Brain microvascular endothelial cell (primary cell): Measurements from ENCODE around the gene EFCAB14.

Source experiments
- DNase-seq: peaks from one replicate; pipeline ENCODE4 v3.0.0-alpha.2; 2020
- H3K27ac ChIP-seq: fragments of 250-450 bp; sonication (Bioruptor Pico); 2 replicates; pipeline ENCODE4 v1.5.1; 2020; ENCODE audit warnings: mild to moderate bottlenecking, moderate library complexity
- H3K27me3 ChIP-seq: fragments of 250-450 bp; sonication (Bioruptor Pico); replicated peaks from 2 replicates; pipeline ENCODE4 v1.5.1; 2020; ENCODE audit warnings: mild to moderate bottlenecking
- H3K36me3 ChIP-seq: fragments of 250-450 bp; sonication (Bioruptor Pico); replicated peaks from 2 replicates; pipeline ENCODE4 v1.5.1; 2020; ENCODE audit warnings: mild to moderate bottlenecking
- H3K4me3 ChIP-seq: 2 replicates; pipeline ENCODE4 v1.5.1; 2011; ENCODE audit warnings: low read depth, mild to moderate bottlenecking, control low read depth, low read length, moderate library complexity
- in situ Hi-C: cut with HindIII; loops from 2 replicates; pipeline ENCODE4 v1.10.0; 2017; ENCODE audit warnings: low sequenced_read_pairs, low pct_ligation_motif_present
- TF ChIP-seq, protein P1 (sequence below): IDR thresholded peaks from 2 replicates; pipeline ENCODE4 v1.5.1; 2011; ENCODE audit warnings: low read depth, mild to moderate bottlenecking, moderate library complexity, low read length, control low read depth, inconsistent platforms; ENCODE audit errors: missing control alignments

Gene EFCAB14

DNA sequence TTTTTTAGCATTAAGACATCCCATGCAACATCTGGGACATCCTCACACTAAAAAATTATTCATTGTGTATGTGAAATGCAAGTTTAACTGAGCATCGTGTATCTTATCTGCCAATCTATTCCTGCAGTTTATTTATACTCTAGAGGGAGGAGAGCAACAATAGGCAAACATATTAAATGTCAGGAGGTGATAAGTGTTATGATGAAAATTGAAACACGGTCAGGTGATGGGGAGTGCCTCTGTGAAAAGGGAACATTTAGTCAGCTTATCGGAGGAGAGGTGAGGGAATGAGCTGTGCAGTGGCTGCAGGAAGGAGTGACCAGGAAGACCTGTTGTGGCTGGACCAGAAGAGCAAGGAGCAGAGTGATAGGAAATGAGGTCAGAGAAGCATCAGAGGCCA lies 775 bp upstream of the EFCAB14 start:
- H3K27me3 ChIP-seq, result no peaks in the 10 kb centered on the region
- DNase-seq, result no peak
- peaks cover 19% of the 10 kb centered on the region for H3K36me3 ChIP-seq
- in situ Hi-C loops, result no loop called here
- H3K4me3 ChIP-seq, result peak overlapping the region; percentile 90
- H3K27ac ChIP-seq, result no peak overlapping the region
- TF ChIP-seq, protein P1, sequence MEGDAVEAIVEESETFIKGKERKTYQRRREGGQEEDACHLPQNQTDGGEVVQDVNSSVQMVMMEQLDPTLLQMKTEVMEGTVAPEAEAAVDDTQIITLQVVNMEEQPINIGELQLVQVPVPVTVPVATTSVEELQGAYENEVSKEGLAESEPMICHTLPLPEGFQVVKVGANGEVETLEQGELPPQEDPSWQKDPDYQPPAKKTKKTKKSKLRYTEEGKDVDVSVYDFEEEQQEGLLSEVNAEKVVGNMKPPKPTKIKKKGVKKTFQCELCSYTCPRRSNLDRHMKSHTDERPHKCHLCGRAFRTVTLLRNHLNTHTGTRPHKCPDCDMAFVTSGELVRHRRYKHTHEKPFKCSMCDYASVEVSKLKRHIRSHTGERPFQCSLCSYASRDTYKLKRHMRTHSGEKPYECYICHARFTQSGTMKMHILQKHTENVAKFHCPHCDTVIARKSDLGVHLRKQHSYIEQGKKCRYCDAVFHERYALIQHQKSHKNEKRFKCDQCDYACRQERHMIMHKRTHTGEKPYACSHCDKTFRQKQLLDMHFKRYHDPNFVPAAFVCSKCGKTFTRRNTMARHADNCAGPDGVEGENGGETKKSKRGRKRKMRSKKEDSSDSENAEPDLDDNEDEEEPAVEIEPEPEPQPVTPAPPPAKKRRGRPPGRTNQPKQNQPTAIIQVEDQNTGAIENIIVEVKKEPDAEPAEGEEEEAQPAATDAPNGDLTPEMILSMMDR, result no peak

DNA sequence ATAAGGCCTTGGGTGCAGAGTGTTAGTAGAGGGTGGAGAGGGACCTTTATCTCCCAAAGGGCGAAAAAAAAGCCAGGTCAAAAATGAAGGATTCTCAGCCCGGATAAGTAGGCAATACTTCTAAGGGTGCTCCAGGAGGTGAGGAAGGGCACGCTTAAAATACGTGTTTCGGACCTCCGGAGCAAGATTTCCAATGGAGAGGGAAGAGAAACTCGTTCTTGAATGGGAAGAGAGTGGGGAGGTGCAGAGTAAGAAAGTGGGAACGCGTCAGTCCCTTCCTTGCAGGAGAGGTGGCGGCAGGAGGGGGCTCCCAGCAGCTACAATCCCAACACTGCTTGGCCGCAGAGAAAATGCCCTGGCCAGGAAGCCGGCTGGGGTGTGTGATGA lies 581 bp downstream of the EFCAB14 start:
- H3K36me3 ChIP-seq, result peaks cover 26% of the 10 kb centered on the region
- peak overlapping the region; percentile 90 for H3K4me3 ChIP-seq
- no peak for DNase-seq
- H3K27me3 ChIP-seq, result no peaks in the 10 kb centered on the region
- in situ Hi-C loops, result no loop called here
- H3K27ac ChIP-seq, result peak overlapping the region; percentile 66
- TF ChIP-seq, protein P1, result no peak

DNA sequence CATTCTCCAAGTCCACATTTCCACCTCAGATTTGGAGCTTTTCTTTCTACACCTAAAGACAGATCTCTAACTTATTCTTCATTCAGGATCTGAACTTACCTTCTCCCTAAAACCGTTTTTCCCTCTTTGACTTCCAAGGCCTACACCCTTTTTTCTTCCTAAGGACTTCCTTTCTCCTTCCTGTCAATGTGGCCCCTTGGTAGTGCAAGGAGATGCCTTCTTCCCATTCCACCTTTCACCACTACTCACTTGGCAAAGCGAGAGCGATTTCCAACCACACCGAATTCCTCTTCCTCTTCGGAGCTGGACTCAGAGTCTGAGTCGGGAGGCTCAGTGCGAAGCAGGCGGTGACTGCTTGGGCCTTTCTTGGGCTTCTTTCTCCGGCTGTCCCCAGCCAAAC lies 1.3 kb downstream of the EFCAB14 start:
- Histone ChIP-seq H3K27me3 (no peaks in the 10 kb centered on the region), H3K36me3 (peaks cover 26% of the 10 kb centered on the region), H3K4me3 (peak overlapping the region; percentile 90), H3K27ac (no peak overlapping the region)
- DNase-seq, result no peak
- TF ChIP-seq, protein P1, result no peak
- in situ Hi-C loops, result no loop called here

DNA sequence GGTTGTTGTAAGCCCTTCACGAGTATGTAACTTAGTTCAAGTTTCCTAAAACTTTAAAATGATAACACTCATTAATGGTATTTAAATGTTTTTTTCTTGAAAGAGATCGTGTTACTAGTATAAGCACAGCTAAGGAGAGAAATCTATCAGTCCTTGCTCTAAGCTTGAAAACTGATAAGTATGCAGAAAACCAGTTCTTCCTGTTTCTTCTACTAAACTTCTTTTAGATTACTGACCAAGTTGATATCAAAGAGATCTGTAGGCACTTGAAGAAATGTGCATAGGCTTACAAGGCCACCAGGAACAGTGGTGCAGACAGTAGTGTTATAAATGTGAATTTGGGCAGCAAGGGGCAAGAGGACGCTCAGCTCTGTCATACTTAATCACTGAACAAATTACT lies 3.9 kb downstream of the EFCAB14 start:
- no peak overlapping the region for H3K27ac ChIP-seq
- in situ Hi-C loops, result no loop called here
- no peak overlapping the region for H3K4me3 ChIP-seq
- TF ChIP-seq, protein P1, result no peak
- peaks cover 33% of the 10 kb centered on the region for H3K36me3 ChIP-seq
- DNase-seq, result no peak
- H3K27me3 ChIP-seq, result no peaks in the 10 kb centered on the region

DNA sequence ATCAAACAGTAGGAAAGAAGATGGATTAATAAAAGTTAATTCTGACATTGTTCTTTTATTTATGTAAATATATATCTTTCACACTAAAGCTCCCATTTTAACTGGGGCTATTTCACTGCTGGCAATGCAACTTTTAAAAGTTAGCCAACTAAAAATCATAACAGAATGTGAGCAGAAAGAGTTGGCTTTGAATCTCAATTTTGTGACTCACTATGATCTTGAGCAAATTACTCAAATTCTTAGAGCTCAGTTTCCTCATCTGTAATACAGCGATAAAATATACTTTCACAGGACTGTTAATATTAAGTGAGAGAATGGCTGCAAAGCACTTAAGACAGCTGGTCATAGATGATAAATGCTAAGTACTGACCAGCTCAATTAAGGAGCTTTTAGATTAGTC lies 10.8 kb downstream of the EFCAB14 start:
- Histone ChIP-seq H3K27ac (no peak overlapping the region), H3K4me3 (no peak overlapping the region), H3K36me3 (peaks cover 30% of the 10 kb centered on the region), H3K27me3 (no peaks in the 10 kb centered on the region)
- TF ChIP-seq, protein P1, result no peak
- in situ Hi-C loops, result no loop called here
- DNase-seq, result no peak

DNA sequence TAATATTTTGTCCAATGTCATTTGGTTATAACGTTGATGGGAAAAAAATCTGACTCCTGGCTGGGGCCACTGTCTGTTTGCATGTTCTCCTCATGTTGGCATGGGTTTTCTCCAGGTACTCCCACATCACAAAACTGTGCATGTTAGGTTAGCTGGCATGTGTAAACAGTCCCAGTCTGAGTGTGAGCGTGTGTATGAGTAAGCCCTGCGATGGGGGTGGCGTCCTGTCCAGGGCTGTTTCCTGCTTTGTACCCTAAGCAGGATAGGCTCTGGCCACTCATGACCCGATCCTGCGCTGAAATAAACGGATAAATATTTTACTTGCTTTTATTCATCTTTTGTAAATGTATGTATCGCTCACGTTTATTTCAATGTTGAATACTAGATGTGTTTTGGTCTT lies 13.5 kb downstream of the EFCAB14 start:
- peaks cover 23% of the 10 kb centered on the region for H3K36me3 ChIP-seq
- in situ Hi-C loops, result no loop called here
- no peak overlapping the region for H3K4me3 ChIP-seq
- TF ChIP-seq, protein P1, result no peak
- no peak for DNase-seq
- H3K27ac ChIP-seq, result no peak overlapping the region
- no peaks in the 10 kb centered on the region for H3K27me3 ChIP-seq
